HG03139 (cell line): Measurements from ENCODE around the gene HRG.

Experiments
- ATAC-seq: cut with Tn5 transposase; IDR thresholded peaks from one replicate; pipeline ENCODE4 v1.9.1; 2021; ENCODE audit not compliant: unreplicated experiment

Gene HRG

DNA sequence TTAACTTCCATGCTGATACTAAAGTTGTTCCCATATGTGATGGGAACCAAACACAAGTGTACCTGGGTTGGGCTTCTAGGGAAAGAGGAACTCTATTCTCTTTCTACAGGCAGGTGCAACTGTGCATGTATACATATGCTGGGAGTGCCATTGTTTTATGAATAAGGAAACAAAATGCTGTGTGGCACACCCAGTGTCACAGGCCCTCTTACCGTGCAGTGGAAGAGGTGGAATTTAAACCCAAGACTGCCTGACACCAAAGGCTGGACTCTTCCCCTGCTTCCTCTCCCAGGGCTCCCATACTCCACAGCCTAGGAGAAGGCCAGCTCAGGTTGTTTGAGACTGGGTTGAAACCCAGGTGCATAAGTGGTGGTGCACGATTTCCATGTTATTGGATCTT lies 27.6 kb upstream of the HRG start:
- no peak for ATAC-seq

DNA sequence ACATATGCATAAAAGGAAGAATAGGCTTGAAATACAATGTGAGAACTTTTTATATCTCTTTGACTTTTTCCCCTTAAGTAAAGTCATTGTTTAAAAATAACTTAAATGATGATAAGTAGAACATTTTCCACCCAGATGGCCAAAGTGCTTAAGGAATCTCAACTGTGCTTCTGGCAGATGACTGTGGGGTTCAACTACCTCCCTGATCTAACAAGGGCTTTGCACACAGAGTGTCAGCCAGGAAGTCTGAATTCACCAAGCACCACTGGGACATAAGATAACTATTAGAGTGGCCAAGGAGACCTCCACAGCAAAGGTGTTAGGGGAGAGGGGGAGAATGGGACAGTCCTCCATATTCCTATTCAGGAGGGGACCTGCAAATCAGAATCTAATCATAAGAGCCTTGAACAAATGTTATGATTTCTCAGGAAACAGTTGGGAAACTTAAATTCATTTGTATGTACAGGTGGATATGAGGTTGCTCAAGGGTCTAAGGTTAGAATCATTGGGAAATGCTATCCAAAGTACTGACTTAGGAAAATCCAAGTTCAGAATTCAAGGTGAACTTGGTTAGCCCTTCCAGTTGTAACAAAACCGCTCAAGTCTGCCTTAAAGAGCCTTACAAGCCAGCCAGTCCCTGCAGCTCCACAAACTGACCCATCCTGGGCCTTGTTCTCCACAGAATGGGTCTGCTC lies 25.9 kb upstream of the HRG start, which contains the start of gene FETUB:
FETUB (plus strand) TSS at position 622 of the 695 bp plus-strand sequence; CDS start at position 684, 62 bp downstream.
- ATAC-seq = no peak

DNA sequence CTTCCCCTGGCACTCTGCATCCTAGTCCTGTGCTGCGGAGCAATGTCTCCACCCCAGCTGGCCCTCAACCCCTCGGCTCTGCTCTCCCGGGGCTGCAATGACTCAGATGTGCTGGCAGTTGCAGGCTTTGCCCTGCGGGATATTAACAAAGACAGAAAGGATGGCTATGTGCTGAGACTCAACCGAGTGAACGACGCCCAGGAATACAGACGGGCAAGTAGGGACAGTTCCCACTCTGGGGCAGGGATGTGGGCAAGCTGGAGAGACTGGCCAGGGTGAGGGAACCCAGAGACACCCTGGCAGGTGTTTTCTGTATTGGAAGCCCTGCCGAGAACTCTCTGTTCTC lies 25.4 kb upstream of the HRG start:
- ATAC-seq = no peak

DNA sequence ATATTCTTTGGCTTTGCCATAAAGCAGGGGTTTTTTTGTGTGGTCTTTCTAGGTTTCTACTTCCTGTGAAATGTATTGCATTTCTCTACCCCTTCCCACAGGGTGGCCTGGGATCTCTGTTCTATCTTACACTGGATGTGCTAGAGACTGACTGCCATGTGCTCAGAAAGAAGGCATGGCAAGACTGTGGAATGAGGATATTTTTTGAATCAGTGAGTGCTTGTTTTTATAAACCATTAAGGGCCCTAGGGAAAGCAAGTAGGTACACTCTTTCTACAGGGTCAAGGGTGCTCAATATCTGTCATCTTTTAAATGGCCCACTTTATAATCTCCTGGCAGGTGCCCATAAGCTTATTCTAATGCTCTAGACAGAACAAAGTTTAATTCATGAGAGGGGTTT lies 24.9 kb upstream of the HRG start:
- no peak for ATAC-seq

DNA sequence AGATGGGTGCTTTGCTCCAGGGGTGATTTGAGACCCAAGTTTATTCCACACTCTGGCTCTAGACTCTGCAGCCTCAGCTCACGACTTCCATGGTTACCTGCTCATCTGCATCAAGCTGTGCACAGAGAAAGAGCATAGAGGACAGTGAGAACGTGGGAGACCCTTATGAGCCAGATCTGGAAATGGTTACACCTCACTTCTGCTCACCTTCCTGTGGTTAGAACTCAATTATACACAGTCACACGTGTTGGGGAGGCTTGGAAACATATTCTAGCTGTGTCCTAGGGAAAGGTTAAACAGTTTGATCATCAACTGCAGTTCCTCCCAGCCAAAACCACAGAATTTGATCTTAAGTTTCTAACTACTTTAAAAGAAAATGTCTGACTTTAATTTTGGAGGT lies 23.8 kb upstream of the HRG start:
- ATAC-seq = no peak

DNA sequence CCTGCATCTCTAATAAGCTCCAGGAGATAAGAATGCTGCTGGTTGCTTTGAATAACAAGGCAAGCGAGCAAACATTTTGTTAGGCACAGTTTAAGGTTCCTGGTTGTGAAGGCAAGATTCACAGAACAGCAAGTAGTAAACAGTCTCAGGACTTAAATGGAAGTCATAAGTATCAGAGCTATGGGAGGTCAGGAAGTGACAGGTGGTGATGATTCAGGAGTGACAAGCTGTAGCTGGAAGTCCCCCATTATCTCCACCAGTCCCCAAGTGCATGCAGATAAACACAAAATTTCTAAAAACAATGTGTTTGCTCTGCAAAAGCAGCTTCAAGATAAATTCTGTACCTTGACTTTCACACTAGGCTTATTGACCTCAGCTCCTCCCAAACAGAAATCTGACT lies 22.3 kb upstream of the HRG start:
- no peak for ATAC-seq

DNA sequence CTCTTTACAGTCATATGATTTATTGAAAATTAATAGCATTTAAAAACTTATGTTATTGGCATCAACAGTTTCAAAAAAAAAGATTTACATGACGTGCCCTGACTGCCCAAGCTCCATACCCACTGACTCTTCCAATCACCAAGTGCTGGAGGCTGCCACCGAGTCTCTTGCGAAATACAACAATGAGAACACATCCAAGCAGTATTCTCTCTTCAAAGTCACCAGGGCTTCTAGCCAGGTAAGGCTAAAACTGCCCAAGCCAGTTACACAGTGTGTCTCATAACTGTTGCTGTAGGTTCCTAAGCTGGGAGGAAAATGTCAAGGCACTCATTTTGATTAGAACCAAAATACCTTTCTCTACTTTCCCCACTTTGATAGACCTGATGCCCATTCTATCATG lies 21.1 kb upstream of the HRG start:
- ATAC-seq = no peak

DNA sequence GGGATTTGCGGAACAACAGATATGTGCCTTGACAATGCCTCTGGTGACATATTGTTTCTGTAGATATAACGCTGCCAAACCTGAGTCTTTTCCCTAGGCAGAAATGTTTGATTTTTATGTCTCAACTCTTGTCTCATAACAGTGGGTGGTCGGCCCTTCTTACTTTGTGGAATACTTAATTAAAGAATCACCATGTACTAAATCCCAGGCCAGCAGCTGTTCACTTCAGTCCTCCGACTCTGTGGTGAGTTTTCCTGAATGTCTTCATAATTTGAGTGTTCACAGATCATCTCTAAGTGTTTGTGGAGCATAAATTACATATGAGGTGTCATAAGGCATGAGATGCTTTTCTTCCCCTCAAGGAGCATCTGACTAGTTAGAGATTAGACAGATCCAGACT lies 19.7 kb upstream of the HRG start:
- no peak for ATAC-seq

DNA sequence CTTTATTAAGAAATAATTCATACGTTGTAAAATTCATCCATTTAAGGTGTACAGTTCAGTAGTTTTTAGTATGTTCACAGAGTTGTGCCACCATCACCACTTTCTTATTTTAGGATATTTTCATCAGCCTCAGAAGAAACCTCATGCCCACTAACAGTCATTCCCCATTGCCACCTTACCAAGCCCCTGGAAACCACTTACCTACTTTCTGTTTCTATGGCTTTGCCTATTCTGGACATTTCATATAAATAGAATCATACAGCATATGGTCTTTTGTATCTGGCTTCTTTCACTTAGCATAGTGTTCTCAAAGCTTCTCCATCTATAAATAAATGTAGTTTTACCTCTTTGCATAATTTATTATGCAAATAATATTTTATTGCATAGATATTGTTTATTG lies 19.0 kb upstream of the HRG start:
- ATAC-seq = no peak

DNA sequence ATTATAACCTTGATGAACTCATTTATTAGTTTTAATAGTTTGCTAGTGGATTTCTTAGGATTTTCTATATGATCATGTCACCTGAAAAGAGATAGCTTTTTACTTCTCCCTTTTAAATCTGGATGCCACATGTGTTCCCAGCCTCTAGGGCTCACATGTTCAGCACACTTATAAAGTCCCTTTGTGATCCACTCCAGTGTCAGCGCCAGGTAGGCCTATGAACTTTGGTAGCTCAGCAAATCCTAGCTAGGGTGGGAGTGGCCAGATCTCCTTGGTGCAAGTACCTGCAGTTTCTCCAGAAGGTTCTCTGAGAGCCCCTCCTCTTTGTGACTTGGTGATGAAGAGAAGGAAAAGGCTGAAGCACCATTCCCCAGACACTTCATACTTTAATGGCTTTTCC lies 17.0 kb upstream of the HRG start:
- ATAC-seq = no peak

DNA sequence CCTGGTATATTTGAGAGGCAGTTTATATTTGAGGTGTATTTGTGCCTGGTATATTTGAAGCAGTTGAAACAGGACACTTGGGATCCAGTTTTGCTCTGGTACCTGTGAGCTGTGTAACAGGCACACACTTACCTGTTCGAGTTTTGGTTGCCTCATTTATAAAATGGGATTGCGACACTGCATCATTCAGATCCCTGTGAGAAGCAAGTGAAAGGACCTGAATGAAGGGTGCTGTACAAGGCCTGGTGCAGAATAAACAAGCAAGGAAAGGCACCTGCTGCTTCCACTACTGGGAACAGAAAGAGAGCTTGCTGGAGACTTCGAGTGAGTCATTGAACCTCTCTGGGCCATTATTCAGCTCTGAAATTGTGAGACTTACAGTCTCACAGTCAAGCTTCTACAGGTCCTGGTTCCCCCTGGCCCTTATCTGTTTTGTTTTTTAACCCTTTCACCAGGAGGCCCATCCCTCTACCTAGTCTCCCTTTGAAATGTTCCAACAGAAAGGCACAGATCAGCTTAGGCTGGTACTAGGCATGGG lies 14.1 kb upstream of the HRG start:
- ATAC-seq = no peak

DNA sequence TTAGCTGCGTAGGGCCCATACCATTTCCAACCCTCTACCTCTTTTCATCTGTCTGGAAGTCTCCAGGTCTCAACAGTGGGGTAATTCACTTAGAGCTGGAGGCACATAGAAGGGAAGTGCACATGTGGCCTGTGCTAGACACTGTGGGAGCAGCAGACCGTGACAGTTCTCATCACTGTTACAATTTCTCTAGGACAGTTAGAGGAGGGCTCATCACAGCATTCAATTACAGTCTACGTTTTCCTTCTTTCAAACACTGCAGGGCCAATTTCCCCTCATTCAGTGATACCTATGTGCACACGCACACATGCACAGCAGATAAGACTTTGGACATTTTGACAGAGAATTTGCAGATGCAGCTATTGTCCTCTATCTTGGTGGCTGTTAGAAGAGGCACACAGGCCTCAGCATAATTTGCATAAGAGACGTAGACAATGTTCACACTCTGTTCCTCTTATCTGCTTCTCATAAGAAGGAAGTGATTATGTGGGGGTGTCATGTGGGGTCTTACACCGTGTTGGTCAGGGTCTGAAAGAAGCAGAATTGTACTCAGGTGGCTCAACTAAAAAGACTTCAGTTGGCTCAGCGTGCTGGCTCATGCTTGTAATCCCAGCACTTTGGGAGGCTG lies 12.6 kb upstream of the HRG start:
- ATAC-seq = peak; percentile 96

DNA sequence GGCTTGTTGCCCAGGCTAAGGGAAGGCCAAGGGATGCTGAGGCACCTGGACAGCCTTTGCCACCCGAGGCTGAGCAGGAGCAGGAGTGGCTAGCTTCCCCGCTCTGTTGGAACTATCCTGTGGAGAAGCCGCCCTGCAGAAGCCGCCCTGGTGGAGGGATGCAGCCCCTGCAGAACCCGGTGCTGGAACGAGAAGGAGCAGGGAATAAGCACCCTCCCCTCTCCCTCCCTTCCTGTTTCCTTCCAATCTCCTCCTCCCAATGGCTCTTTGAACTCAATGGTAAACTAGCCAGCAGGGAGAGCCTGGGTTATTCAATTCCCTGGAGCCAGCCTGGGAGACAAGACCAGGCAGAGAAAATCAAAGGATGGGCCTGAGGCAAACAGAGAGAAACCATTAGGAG lies 11.8 kb upstream of the HRG start:
- no peak for ATAC-seq

DNA sequence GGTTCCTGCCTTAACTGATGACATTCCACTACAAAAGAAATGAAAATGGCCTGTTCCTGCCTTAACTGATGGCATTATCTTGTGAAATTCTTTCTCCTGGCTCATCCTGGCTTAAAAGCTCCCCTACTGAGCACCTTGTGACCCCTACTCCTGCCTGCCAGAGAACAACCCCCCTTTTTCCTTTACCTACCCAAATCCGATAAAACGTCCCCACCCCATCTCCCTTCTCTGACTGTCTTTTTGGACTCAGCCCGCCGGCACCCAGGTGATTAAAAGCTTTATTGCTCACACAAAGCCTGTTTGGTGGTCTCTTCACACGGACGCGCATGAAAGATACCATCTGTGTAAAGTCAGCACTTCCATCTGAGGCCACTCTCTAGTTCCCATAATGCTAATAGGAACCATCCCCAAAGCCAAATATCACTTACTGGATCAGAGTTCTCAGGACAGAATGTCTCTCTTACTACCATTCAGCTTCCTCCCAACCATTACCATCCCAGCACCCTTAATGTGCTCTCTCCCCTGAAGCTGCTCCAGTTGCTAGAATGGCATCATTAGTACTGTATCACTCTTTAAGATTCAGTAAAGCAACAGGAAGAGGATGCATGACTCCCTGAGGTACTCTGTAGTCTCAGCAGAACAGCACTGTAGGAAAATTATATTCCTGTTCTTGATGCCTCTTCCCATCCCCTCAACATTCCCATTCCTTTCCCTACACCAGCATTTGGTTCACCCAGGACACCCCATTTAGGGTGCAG lies 2.3 kb upstream of the HRG start:
- no peak for ATAC-seq

DNA sequence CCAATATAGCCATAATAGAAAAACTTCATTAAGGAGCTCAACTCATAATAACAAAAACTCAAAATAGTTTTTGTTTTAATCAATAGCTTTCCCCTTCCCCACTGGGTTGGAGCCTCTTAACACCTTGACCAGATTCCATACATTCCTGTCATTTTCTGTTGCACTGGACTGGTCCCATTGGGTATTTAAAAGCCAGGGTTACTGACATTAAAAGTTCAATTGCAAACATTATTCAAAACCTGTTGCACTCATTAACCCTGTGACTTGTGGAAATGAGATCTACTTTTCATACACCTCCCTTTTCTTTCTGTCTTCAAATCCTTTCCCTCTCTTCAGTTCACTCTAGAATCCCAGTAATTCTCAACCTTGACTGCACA lies 1.7 kb upstream of the HRG start:
- ATAC-seq = no peak

DNA sequence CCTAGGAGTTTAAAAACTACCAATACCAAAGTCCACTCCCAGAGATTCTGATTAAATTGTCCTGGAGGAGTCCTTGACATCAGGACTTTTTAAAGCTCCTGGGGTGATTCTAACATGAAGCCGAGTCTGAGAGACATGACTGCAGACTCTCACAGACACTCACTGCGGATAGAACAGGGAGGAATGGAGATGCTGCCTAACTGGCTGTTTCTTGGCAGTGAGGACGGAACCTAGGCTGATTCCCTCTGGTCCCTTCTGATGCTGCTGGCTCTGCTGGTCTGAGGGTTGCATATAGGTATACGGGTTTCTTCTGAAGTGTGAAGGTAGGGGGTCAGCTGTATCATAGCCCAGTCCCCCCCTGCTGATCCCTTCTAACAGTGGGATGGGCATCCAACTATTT lies 1.3 kb upstream of the HRG start:
- no peak for ATAC-seq

DNA sequence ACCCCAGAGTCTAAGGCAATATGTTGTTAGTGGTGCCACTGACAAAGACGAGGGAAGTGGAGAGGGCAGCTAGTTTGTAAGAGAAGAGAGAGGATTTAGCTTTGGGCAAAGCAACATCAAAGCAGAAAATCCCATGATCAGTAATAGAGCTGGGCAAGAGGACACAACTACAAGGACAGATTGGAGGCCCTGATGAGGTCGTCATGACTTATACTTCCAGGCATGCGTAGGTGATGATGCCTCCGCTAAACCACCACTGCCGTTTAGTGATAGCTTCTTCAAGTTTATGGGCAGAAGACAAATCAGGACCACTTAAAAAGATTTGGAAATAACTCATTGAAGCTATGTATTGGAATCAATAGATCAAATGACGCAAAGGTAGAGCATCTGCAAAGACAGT lies 2.6 kb downstream of the HRG start:
- ATAC-seq = no peak

DNA sequence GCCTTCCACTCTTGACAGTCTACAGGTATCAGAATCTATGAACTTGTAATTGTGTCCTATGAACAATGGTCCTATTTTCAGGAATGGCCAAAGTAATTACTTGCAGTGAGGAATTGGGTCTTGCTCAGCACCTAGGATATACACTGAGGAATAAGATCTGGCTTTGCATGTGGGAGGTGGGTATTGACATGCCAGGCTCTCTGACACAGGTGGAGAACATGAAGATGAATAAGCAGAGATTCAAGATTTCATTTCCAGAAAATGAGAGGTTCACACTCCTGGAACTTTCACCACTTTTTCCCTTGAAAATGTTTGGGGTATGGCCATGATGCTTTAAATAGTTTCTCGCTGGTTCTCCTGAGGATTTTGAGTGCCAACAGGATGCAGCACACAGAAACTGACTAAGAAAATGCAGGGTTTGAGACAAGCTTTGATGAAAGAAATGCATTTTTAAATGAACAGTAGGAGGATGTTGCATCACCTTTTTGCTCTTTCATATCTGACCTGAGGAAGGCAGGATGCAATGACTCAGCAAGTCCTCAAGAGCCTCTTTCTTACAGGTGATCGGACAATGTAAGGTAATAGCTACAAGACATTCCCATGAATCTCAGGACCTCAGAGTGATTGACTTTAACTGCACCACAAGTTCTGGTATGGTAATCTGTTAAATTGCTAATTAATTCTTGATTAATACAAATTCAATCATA lies 3.7 kb downstream of the HRG start:
- no peak for ATAC-seq

DNA sequence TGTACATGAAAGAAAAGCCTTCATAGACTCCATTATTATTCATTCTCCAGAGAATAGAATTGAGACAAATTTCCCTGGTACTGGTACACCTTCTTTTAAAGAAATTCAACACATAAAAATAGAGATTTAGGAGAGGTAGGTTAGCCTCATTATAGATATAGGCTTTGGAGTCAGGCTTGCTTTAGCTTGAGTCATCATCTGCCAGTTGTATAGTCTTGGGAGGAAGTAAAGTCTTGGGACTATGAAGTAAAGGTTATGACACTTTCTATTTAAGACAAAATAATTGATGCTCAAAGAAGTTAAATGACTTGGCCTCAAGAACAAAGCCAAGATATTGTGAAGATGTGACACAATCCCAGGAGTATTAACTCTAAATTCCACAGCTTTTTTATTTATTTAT lies 4.3 kb downstream of the HRG start:
- ATAC-seq = no peak

DNA sequence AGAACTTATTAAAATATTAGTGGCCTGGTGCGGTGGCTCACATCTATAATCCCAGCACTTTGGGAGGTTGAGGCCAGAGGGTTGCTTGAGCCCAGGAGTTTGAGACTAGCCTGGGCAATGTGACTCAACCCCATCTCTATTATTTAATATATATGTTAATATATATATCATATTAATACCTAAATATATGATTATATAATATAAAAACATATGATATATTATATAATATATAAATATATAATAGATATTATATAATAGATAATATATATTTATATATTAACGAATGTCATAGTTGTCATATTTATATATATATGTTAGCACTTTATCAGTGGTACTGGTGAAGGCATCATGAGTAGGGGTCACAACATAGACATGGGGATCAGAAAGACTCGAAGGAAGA lies 5.2 kb downstream of the HRG start:
- no peak for ATAC-seq

DNA sequence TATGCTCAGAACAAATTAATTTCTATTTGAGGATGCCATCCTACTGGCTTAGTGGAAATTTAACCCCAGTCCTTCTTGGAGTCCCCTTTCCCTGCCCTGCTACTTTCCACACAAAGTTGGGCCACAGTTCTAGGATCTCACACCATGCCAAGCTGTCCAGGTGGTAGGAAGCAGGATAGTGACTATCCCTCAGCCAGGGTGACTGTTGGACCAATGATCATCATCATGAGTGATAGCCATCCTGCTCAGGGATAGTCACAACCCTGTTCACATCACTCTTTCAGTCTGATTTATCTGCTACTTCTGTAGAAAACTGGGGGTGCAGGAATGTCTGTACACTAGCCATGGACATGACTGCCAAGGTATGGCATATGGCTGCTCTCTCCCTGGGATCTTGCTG lies 12.8 kb downstream of the HRG start:
- no peak for ATAC-seq

DNA sequence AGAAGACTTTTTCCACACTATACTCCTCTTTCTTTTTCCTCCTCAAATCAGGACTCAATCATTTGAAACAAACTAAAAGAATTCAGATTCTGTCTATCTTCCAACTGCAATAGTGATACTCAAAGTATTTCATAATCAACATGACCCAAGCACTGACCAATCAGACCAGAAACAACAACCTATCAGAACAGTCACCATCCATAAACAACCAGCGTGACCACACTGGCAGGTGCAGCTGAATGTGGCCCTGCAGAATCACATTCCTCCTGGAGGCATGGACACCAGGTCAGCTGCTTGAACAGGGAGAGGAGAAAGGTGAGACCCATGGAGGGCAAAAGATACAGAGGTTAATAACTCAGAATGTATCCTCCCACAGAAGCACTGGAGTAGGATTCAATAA lies 13.3 kb downstream of the HRG start:
- no peak for ATAC-seq
